Measurements from ENCODE around the gene PHAF1.

GRCh38 chr16:67105881-67106280 is 3.9 kb upstream of the PHAF1 start:
- TF ChIP-seq POLR2AphosphoS5 (IDR thresholded peaks at IDR 0.05; ENCODE audit: borderline replicate concordance, low read depth, low read length) (no peak), EZH2 (IDR thresholded peaks at IDR 0.05) (no peak)
